Endothelial cell of umbilical vein (primary cell): ENCODE data around the gene NBPF11. TPM values are rescaled to one million over a fixed set of nuclear protein-coding genes. Genes with fewer than 3 reads are reported as not detected.

Source experiments
- BruUV-seq: library from RNA; stranded (reverse); fragments of 400-500 nt; replicated peaks from 2 replicates; lab custom pipeline; 2021; lab: Mats Ljungman, UMichigan
- CTCF ChIA-PET: fragments of 300-600, 350-600 bp; sonication (Branson Sonifier 250); formaldehyde crosslinking; loops from one replicate; lab custom pipeline; 2021; ENCODE audit warnings: antibody characterized with exemption, inconsistent platforms; lab: Charles Lee
- POLR2A ChIA-PET: fragments of 300-600, 350-600 bp; sonication (Branson Sonifier 250); formaldehyde crosslinking; loops from one replicate; lab custom pipeline; 2021; ENCODE audit warnings: antibody characterized with exemption, inconsistent platforms; lab: Charles Lee
- DNase-seq: peaks from one replicate; pipeline ENCODE4 v3.0.0-alpha.2; 2011; ENCODE audit warnings: low read depth, low spot score
- FAIRE-seq: peaks from 2 replicates; lab custom pipeline; 2011; peaks lifted over from hg19 to GRCh38; lab: Jason Lieb, UNC
- H2AFZ ChIP-seq: 2 replicates; pipeline ENCODE4 v1.6.0; 2012; ENCODE audit warnings: low read depth, low read length, control low read depth, inconsistent platforms
- H3K27ac ChIP-seq: 2 replicates; pipeline ENCODE4 v1.5.1; 2011; ENCODE audit warnings: low read depth, mild to moderate bottlenecking, control low read depth, low read length, moderate library complexity; ENCODE audit not compliant: insufficient read depth
- H3K27me3 ChIP-seq, 2 experiments: 2 replicates each; pipeline versions ENCODE4 v1.6.0 to v1.6.1; 2011; ENCODE audit warnings: low read length in 2 of 2, mixed read lengths in 1 of 2; ENCODE audit not compliant: control insufficient read depth in 2 of 2, insufficient read depth in 2 of 2
- H3K36me3 ChIP-seq, 2 experiments: 2 replicates in 1 of 2; 3 replicates in 1 of 2; pipeline ENCODE4 v1.5.1; 2011; ENCODE audit warnings: low read length in 2 of 2, mild to moderate bottlenecking in 1 of 2, moderate library complexity in 1 of 2; ENCODE audit not compliant: control insufficient read depth in 2 of 2, insufficient read depth in 2 of 2; ENCODE audit errors: extremely low read depth in 1 of 2
- H3K4me1 ChIP-seq: 3 replicates; pipeline ENCODE4 v1.5.1; 2011; ENCODE audit warnings: mild to moderate bottlenecking, low read length; ENCODE audit not compliant: control insufficient read depth, insufficient read depth; ENCODE audit errors: extremely low read depth
- H3K4me2 ChIP-seq: 2 replicates; pipeline ENCODE4 v1.6.1; 2011; ENCODE audit warnings: low read length, control low read depth, mixed read lengths; ENCODE audit not compliant: insufficient read depth
- H3K4me3 ChIP-seq, 3 experiments: fragments of 200-600 bp in 1 of 3; sonication (generic), shearing (Covaris generic) in 1 of 3; replicated peaks in 1 of 3; 2 replicates each; pipeline ENCODE4 v1.5.1; 2011 to 2016; ENCODE audit warnings: control low read depth in 3 of 3, low read length in 3 of 3, mild to moderate bottlenecking in 2 of 3, inconsistent platforms in 1 of 3, low read depth in 1 of 3, moderate library complexity in 1 of 3; ENCODE audit not compliant: insufficient read depth in 1 of 3
- H3K79me2 ChIP-seq: 2 replicates; pipeline ENCODE4 v1.6.0; 2012; ENCODE audit warnings: low read length, inconsistent platforms; ENCODE audit not compliant: control insufficient read depth, insufficient read depth
- H3K9ac ChIP-seq: replicated peaks from 2 replicates; pipeline ENCODE3; 2011; ENCODE audit warnings: low read length, control low read depth; ENCODE audit not compliant: insufficient read depth; ENCODE audit errors: extremely low read depth
- H3K9me1 ChIP-seq: replicated peaks from 3 replicates; pipeline ENCODE4 v1.6.0; 2011; ENCODE audit warnings: mild to moderate bottlenecking, low read length; ENCODE audit not compliant: control insufficient read depth, insufficient read depth; ENCODE audit errors: extremely low read depth
- H3K9me3 ChIP-seq: replicated peaks from 2 replicates; pipeline ENCODE4 v1.5.1; 2012; ENCODE audit warnings: low read length, inconsistent platforms; ENCODE audit not compliant: control insufficient read depth, insufficient read depth
- H4K20me1 ChIP-seq: replicated peaks from 2 replicates; pipeline ENCODE3; 2011; ENCODE audit warnings: mild to moderate bottlenecking, low read length; ENCODE audit not compliant: control insufficient read depth, insufficient read depth; ENCODE audit errors: extremely low read depth
- CTCF ChIP-seq, 2 donors: IDR thresholded peaks; 1 replicate in 1 of 2; 2 replicates in 1 of 2; pipeline ENCODE4 v1.5.1; 2011; ENCODE audit warnings: low read length in 2 of 2, mild to moderate bottlenecking in 2 of 2, moderate library complexity in 2 of 2, control low read depth in 1 of 2, inconsistent platforms in 1 of 2, low read depth in 1 of 2; ENCODE audit not compliant: insufficient read depth in 1 of 2; ENCODE audit errors: extremely low read depth in 1 of 2
- EZH2 ChIP-seq: IDR thresholded peaks from 2 replicates; pipeline ENCODE4 v1.6.1; 2012; ENCODE audit warnings: borderline replicate concordance, low read depth, mild to moderate bottlenecking, moderate library complexity, low read length, inconsistent platforms; ENCODE audit not compliant: severe bottlenecking
- FOS ChIP-seq: IDR thresholded peaks from 2 replicates; pipeline ENCODE4 v1.6.1; 2011; ENCODE audit warnings: mild to moderate bottlenecking, low read length, moderate library complexity, borderline replicate concordance; ENCODE audit not compliant: insufficient read depth
- GATA2 ChIP-seq: IDR thresholded peaks from 2 replicates; pipeline ENCODE4 v1.7.0; 2011; ENCODE audit warnings: low read depth, mild to moderate bottlenecking, moderate library complexity, mixed read lengths, low read length; ENCODE audit not compliant: insufficient read length, insufficient read depth
- JUN ChIP-seq: IDR thresholded peaks from 2 replicates; pipeline ENCODE4 v1.6.1; 2011; ENCODE audit warnings: borderline replicate concordance, low read depth; ENCODE audit not compliant: insufficient read length, insufficient read depth
- MYC ChIP-seq: IDR thresholded peaks from one replicate; pipeline ENCODE4 v1.6.1; 2011; ENCODE audit warnings: mild to moderate bottlenecking, low read depth, low read length
- POLR2A ChIP-seq: IDR thresholded peaks from 2 replicates; pipeline ENCODE4 v1.6.1; 2012; ENCODE audit warnings: low read depth, mild to moderate bottlenecking, control low read depth, low read length
- POLR2AphosphoS5 ChIP-seq: IDR thresholded peaks from 2 replicates; pipeline ENCODE4 v1.6.1; 2012; ENCODE audit warnings: low read depth, mild to moderate bottlenecking, control low read depth, low read length, moderate library complexity; ENCODE audit not compliant: insufficient read depth
- dilution Hi-C: fragments of 300-500 bp; cut with MboI; formaldehyde crosslinking; loops from one replicate; pipeline ENCODE4 v1.15.0; 2019; ENCODE audit warnings: low sequenced_read_pairs; ENCODE audit not compliant: extremely low pct_ligation_motif_present
- intact Hi-C: fragments of 100-400 bp; cut with micrococcal nuclease; formaldehyde crosslinking; loops from one replicate; pipeline ENCODE4 v1.10.0; 2022
- polyA plus RNA-seq, 4 experiments: library from polyadenylated mRNA; depleted of rRNA in 3 of 4; stranded (reverse) in 3 of 4; unstranded in 1 of 4; fragments of >200 nt; gene quantifications; 2 replicates each; pipeline versions ENCODE4 v1.2.1 to v1.2.3, GENCODE V29; 2011 to 2012; ENCODE audit warnings: missing spikeins in 1 of 4
- total RNA-seq: library from RNA; stranded (reverse); gene quantifications from 2 replicates; pipeline ENCODE4 v1.2.3, GENCODE V29; 2021
- TF ChIP-seq, protein P1 (sequence below): IDR thresholded peaks from 2 replicates; pipeline ENCODE4 v1.6.1; 2011; ENCODE audit not compliant: insufficient read depth, insufficient read length

Gene NBPF11
- total and polyA plus RNA-seq, 2 donors (not counting 3 experiments of a cell fraction or from before 2014, with no cell fraction given): 10.3 to 11.0 TPM

DNA sequence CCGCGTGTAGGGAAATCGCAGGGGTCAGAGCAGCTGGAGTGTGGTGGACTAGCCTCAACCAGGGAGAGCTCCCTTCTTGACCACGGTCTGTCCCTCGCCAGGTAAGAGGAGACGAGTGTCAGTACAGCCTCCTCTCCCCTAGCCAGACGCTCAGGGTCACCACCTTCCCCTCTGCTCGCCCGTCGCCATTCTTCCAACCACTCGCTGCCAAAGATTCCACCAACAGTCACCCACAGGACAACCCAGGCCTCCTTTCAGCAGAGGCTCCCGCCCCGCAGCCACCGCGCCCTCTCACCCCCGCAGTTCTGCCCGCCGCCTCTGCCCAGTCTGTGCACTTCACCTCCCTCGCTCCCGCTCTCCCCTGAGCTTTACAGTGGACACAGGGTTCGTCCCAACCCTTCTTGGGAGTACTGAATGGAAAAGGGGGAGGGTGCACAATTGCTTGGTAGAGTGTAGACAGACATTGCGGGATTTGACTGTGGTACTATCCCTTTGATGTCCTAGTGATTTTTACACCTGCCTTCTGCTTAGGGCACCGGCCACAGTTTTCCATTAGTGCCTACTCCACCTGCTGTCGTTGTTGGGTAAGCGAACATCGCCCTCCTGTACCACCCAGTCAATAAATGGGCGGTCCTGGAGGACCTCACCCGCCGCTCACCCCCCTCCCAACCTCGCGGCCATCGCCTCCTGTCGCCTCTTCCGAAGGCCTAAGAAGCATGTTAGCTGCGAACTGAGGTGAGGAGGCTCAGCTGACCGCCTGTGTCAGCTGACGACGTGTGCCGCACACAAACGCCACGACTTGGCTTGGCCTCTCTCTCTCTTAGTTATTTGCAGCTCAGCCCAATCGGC lies 9.2 kb upstream of the NBPF11 start:
- BruUV-seq: no TSS peak
- H2AFZ ChIP-seq: no peak overlapping the region

More for the DNA sequence above, 9.2 kb upstream of the NBPF11 start:
- H3K9me1 ChIP-seq: no peaks in the 10 kb centered on the region
- peaks cover 3% of the 10 kb centered on the region for H3K4me1 ChIP-seq
- H3K9me3 ChIP-seq: no peaks in the 10 kb centered on the region
- H3K9ac ChIP-seq: no peak overlapping the region
- TF ChIP-seq, protein P1, sequence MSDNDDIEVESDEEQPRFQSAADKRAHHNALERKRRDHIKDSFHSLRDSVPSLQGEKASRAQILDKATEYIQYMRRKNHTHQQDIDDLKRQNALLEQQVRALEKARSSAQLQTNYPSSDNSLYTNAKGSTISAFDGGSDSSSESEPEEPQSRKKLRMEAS: no peak
- TF ChIP-seq JUN (no peak), EZH2 (no peak), GATA2 (no peak), CTCF (IDR thresholded peaks at IDR 0.05; ENCODE audit: extremely low read depth in 1 of 2, insufficient read depth in 1 of 2, low read depth in 1 of 2, low read length in 2 of 2) (no peak), MYC (no peak), POLR2A (no peak), POLR2AphosphoS5 (no peak), FOS (no peak)
- H3K4me2 ChIP-seq: no peak overlapping the region
- ChIA-PET POLR2A (no interaction called here), CTCF (no interaction called here)
- dilution Hi-C loops: no loop called here
- no peaks in the 10 kb centered on the region for H3K36me3 ChIP-seq
- H3K27ac ChIP-seq: no peak overlapping the region
- no peaks in the 10 kb centered on the region for H4K20me1 ChIP-seq
- H3K79me2 ChIP-seq: no peaks in the 10 kb centered on the region
- FAIRE-seq: no peak
- peaks cover 38 to 59% of the 10 kb centered on the region in 2 experiments for H3K27me3 ChIP-seq
- H3K4me3 ChIP-seq: no peak overlapping the region
- no peak for DNase-seq
- intact Hi-C loops: no loop called here
